IMR-90 (cell line): ENCODE results near the gene CFAP52. TPM values are rescaled to one million over a fixed set of nuclear protein-coding genes. Genes with fewer than 3 reads are reported as not detected.

ENCODE experiments used
- ATAC-seq: fragments of 200-7000 bp; cut with Tn5 transposase; 2 replicates; pipeline ENCODE4 v1.9.1; 2020; ENCODE audit warnings: low read depth, mild to moderate bottlenecking, moderate library complexity
- BruUV-seq: library from RNA; stranded (reverse); fragments of 400-500 nt; replicated peaks from 2 replicates; lab custom pipeline; 2021; lab: Mats Ljungman, UMichigan
- CTCF ChIA-PET: fragments of 300-600 bp; formaldehyde crosslinking; extraction: SDS; loops from one replicate; lab custom pipeline; 2021; ENCODE audit warnings: antibody characterized with exemption; lab: Yijun Ruan, JAX
- POLR2A ChIA-PET: fragments of 300-600 bp; sonication (Branson Sonifier 250); formaldehyde crosslinking; loops from one replicate; lab custom pipeline; 2022; ENCODE audit warnings: antibody characterized with exemption; ENCODE audit not compliant: unreplicated experiment; lab: Charles Lee
- DNase-seq: peaks from one replicate; pipeline ENCODE4 v3.0.0; 2013
- H2AFZ ChIP-seq: replicated peaks from 2 replicates; pipeline ENCODE3; 2013; ENCODE audit warnings: low read length, mild to moderate bottlenecking; ENCODE audit not compliant: poor library complexity
- H2AK5ac ChIP-seq: 2 replicates; pipeline ENCODE4 v1.6.1; 2013; ENCODE audit warnings: low read depth, low read length, inconsistent platforms
- H2AK9ac ChIP-seq: replicated peaks from 2 replicates; pipeline ENCODE3; 2013; ENCODE audit warnings: mild to moderate bottlenecking, low read depth, low read length, moderate library complexity; ENCODE audit not compliant: poor library complexity
- H2BK120ac ChIP-seq: 2 replicates; pipeline ENCODE4 v1.6.1; 2013; ENCODE audit warnings: low read depth, low read length, inconsistent platforms
- H2BK15ac ChIP-seq: 3 replicates; pipeline ENCODE4 v1.6.1; 2013; ENCODE audit warnings: low read depth, low read length, inconsistent platforms
- H2BK20ac ChIP-seq: 2 replicates; pipeline ENCODE4 v1.6.1; 2013; ENCODE audit warnings: low read depth, mild to moderate bottlenecking, inconsistent platforms, low read length, moderate library complexity
- H2BK5ac ChIP-seq: 2 replicates; pipeline ENCODE4 v1.6.1; 2013; ENCODE audit warnings: mild to moderate bottlenecking, low read depth, low read length, inconsistent platforms; ENCODE audit not compliant: poor library complexity, severe bottlenecking
- H3K14ac ChIP-seq: replicated peaks from 2 replicates; pipeline ENCODE4 v1.6.1; 2013; ENCODE audit warnings: low read depth, low read length, inconsistent platforms
- H3K18ac ChIP-seq: 2 replicates; pipeline ENCODE4 v1.6.1; 2013; ENCODE audit warnings: low read depth, low read length, control low read depth
- H3K23ac ChIP-seq: 2 replicates; pipeline ENCODE4 v1.6.1; 2013; ENCODE audit warnings: low read depth, low read length, inconsistent platforms
- H3K27ac ChIP-seq: 2 replicates; pipeline ENCODE4 v1.5.1; 2013; ENCODE audit warnings: mild to moderate bottlenecking, control low read depth, low read length; ENCODE audit not compliant: insufficient read depth
- H3K27me3 ChIP-seq: 2 replicates; pipeline ENCODE4 v1.6.1; 2013; ENCODE audit warnings: low read length; ENCODE audit not compliant: control insufficient read depth, insufficient read depth
- H3K36me3 ChIP-seq: 2 replicates; pipeline ENCODE4 v1.6.1; 2013; ENCODE audit warnings: low read length, mixed read lengths; ENCODE audit not compliant: control insufficient read depth, insufficient read depth
- H3K4ac ChIP-seq: 2 replicates; pipeline ENCODE4 v1.6.1; 2013; ENCODE audit warnings: low read depth, low read length, inconsistent platforms
- H3K4me1 ChIP-seq: 2 replicates; pipeline ENCODE4 v1.6.1; 2013; ENCODE audit warnings: low read length, mixed read lengths; ENCODE audit not compliant: control insufficient read depth, insufficient read depth
- H3K4me2 ChIP-seq: 2 replicates; pipeline ENCODE4 v1.6.1; 2013; ENCODE audit warnings: low read depth, mild to moderate bottlenecking, control low read depth, low read length, moderate library complexity
- H3K4me3 ChIP-seq: 2 replicates; pipeline ENCODE4 v1.5.1; 2013; ENCODE audit warnings: low read depth, mild to moderate bottlenecking, control low read depth, low read length, moderate library complexity; ENCODE audit not compliant: insufficient read depth
- H3K56ac ChIP-seq: 2 replicates; pipeline ENCODE4 v1.6.1; 2013; ENCODE audit warnings: low read length, inconsistent platforms; ENCODE audit not compliant: insufficient read depth; ENCODE audit errors: extremely low read depth
- H3K79me1 ChIP-seq, 2 experiments: 2 replicates each; pipeline ENCODE4 v1.6.1; 2013; ENCODE audit warnings: low read length in 2 of 2, inconsistent platforms in 1 of 2, low read depth in 1 of 2
- H3K9ac ChIP-seq: 2 replicates; pipeline ENCODE4 v1.6.1; 2013; ENCODE audit warnings: low read depth, low read length, control low read depth
- H3K9me1 ChIP-seq: 2 replicates; pipeline ENCODE4 v1.6.1; 2013; ENCODE audit warnings: low read length, inconsistent platforms; ENCODE audit not compliant: insufficient read depth
- H3K9me3 ChIP-seq: 2 replicates; pipeline ENCODE4 v1.6.1; 2013; ENCODE audit warnings: low read length; ENCODE audit not compliant: control insufficient read depth, insufficient read depth
- H4K20me1 ChIP-seq: 2 replicates; pipeline ENCODE4 v1.6.1; 2013; ENCODE audit warnings: low read length, inconsistent platforms; ENCODE audit not compliant: insufficient read depth
- H4K5ac ChIP-seq: 2 replicates; pipeline ENCODE4 v1.6.1; 2013; ENCODE audit warnings: mild to moderate bottlenecking, low read depth, low read length, control low read depth
- H4K8ac ChIP-seq, 2 experiments: 2 replicates each; pipeline ENCODE4 v1.6.1; 2013; ENCODE audit warnings: low read depth in 2 of 2, low read length in 2 of 2, control low read depth in 1 of 2, inconsistent platforms in 1 of 2
- H4K91ac ChIP-seq: 2 replicates; pipeline ENCODE4 v1.6.1; 2013; ENCODE audit warnings: low read depth, low read length, inconsistent platforms; ENCODE audit not compliant: insufficient read depth
- CEBPB ChIP-seq: IDR thresholded peaks from 2 replicates; pipeline ENCODE4 v1.6.1; 2012; ENCODE audit warnings: low read depth, low read length, improper control_type of control experiment
- CHD1 ChIP-seq: IDR thresholded peaks from 2 replicates; pipeline ENCODE4 v1.6.1; 2012; ENCODE audit warnings: low read depth, low read length, improper control_type of control experiment
- CTCF ChIP-seq: conservative IDR thresholded peaks from 2 replicates; pipeline ENCODE4 v1.5.1; 2012; ENCODE audit warnings: mild to moderate bottlenecking, low read depth, low read length, improper control_type of control experiment
- ELK1 ChIP-seq: fragments of 150-350 bp; IDR thresholded peaks from 2 replicates; pipeline ENCODE4 v1.6.1; 2016; ENCODE audit warnings: low read depth, mild to moderate bottlenecking, low read length, moderate library complexity, borderline replicate concordance
- MAFK ChIP-seq: IDR thresholded peaks from 2 replicates; pipeline ENCODE4 v1.6.1; 2012; ENCODE audit warnings: low read depth, low read length, improper control_type of control experiment
- NFE2L2 ChIP-seq: fragments of 150-350 bp; IDR thresholded peaks from 2 replicates; pipeline ENCODE4 v1.6.1; 2016; ENCODE audit warnings: low read depth, mild to moderate bottlenecking, low read length
- POLR2A ChIP-seq: IDR thresholded peaks from 2 replicates; pipeline ENCODE4 v1.6.1; 2012; ENCODE audit warnings: mild to moderate bottlenecking, low read depth, low read length
- WGBS, 2 experiments: methylation state at CpG; one replicate each; pipeline versions ENCODE4 v1.1.5 to v1.1.7; 2013; ENCODE audit warnings: missing lambda C conversion rate in 2 of 2; ENCODE audit not compliant: insufficient read length in 1 of 2; ENCODE audit errors: extremely low coverage in 2 of 2; 5-methylcytosine and 5-hydroxymethylcytosine counted together
- dilution Hi-C: fragments of 300-500 bp; cut with HindIII; formaldehyde crosslinking; loops from one replicate; pipeline ENCODE4 v1.14.3; 2018; ENCODE audit warnings: low sequenced_read_pairs; ENCODE audit not compliant: unreplicated experiment
- in situ Hi-C: fragments of 300-500 bp; cut with MboI; formaldehyde crosslinking; loops from 3 replicates; pipeline ENCODE4 v1.14.3; 2019; ENCODE audit warnings: low sequenced_read_pairs, inconsistent platforms, mixed read lengths
- intact Hi-C: fragments of 100-400 bp; cut with micrococcal nuclease; formaldehyde crosslinking; loops from 2 replicates; pipeline ENCODE4 v1.10.0; 2022
- polyA plus RNA-seq, 3 experiments: library from polyadenylated mRNA; depleted of rRNA; stranded (reverse); fragments of >200 nt; gene quantifications; 2 replicates each; pipeline ENCODE4 v1.2.3, GENCODE V29; 2012; ENCODE audit warnings: low replicate concordance in 1 of 3
- total RNA-seq: library from RNA; depleted of rRNA; stranded (reverse); fragments of >200 nt; gene quantifications from 2 replicates; pipeline ENCODE4 v1.2.3, GENCODE V29; 2012

CFAP52 gene
- total and polyA plus RNA-seq, 2 of the 4 experiments (the other 2 are of a cell fraction) = 0.22 TPM; not detected in 1

GRCh38 chr17:9549215-9549614, 27.2 kb upstream of the CFAP52 start:
- no peak overlapping the region for H2BK15ac ChIP-seq
- no peak overlapping the region for H2BK120ac ChIP-seq
- H4K20me1 ChIP-seq = no peaks in the 10 kb centered on the region
- H3K36me3 ChIP-seq = peaks cover 1% of the 10 kb centered on the region; the same call in 1 of the 2 replicates
- H3K23ac ChIP-seq = no peak overlapping the region
- H3K4ac ChIP-seq = no peak overlapping the region
- no CpG with 5 or more reads among the region's 2 CpGs for WGBS, 2 experiments
- H3K9ac ChIP-seq = no peak overlapping the region
- no peak overlapping the region for H2AK9ac ChIP-seq
- H3K27me3 ChIP-seq = no peaks in the 10 kb centered on the region
- no TSS peak for BruUV-seq
- intact Hi-C loops = no loop called here
- H3K4me3 ChIP-seq = no peak overlapping the region
- no peak overlapping the region for H4K5ac ChIP-seq
- no peak overlapping the region for H3K56ac ChIP-seq
- TF ChIP-seq NFE2L2 (no peak), CEBPB (no peak), MAFK (no peak), CHD1 (no peak), CTCF (no peak), POLR2A (no peak), ELK1 (no peak)
- no peak overlapping the region for H3K14ac ChIP-seq
- ChIA-PET POLR2A (interaction anchor here (0.7 kb wide), 1 partner anchor 20 kb away, joined by 4 read pairs; no protein-coding TSS in a partner anchor), CTCF (interaction anchor here (0.6 kb wide), 1 partner anchor 113 kb away, joined by 3 read pairs; no protein-coding TSS in a partner anchor)
- H3K79me1 ChIP-seq = no peaks in the 10 kb centered on the region
- no peaks in the 10 kb centered on the region for H3K9me3 ChIP-seq
- H3K27ac ChIP-seq = no peak overlapping the region
- H2BK20ac ChIP-seq = no peak overlapping the region
- no peak overlapping the region for H4K8ac ChIP-seq
- in situ Hi-C loops = loop anchor here (25.0 kb wide), 1 partner anchor 762 kb away; the partner anchor contains the start of gene MFSD6L
- dilution Hi-C loops = no loop called here
- no peaks in the 10 kb centered on the region for H3K4me1 ChIP-seq
- ATAC-seq (no peak; the same call in 1 of the 2 replicates), DNase-seq (no peak)
- no peak overlapping the region for H2AK5ac ChIP-seq
- H3K4me2 ChIP-seq = no peak overlapping the region
- no peak overlapping the region for H2BK5ac ChIP-seq
- H2AFZ ChIP-seq = no peak overlapping the region
- no peaks in the 10 kb centered on the region for H3K9me1 ChIP-seq
- no peak overlapping the region for H3K18ac ChIP-seq
- no peak overlapping the region for H4K91ac ChIP-seq
